Panc1 (cell line): Measurements from ENCODE around the gene CCNL2.

ENCODE experiments used
- POLR2AphosphoS5 ChIP-seq: IDR thresholded peaks from 2 replicates; pipeline ENCODE4 v1.6.1; 2012; ENCODE audit warnings: mild to moderate bottlenecking, low read depth, low read length, moderate library complexity
- TF ChIP-seq, protein P1 (sequence below): fragments of 450-650 bp; IDR thresholded peaks from 2 replicates; pipeline ENCODE4 v1.5.1; 2017; ENCODE audit warnings: mild to moderate bottlenecking

DNA sequence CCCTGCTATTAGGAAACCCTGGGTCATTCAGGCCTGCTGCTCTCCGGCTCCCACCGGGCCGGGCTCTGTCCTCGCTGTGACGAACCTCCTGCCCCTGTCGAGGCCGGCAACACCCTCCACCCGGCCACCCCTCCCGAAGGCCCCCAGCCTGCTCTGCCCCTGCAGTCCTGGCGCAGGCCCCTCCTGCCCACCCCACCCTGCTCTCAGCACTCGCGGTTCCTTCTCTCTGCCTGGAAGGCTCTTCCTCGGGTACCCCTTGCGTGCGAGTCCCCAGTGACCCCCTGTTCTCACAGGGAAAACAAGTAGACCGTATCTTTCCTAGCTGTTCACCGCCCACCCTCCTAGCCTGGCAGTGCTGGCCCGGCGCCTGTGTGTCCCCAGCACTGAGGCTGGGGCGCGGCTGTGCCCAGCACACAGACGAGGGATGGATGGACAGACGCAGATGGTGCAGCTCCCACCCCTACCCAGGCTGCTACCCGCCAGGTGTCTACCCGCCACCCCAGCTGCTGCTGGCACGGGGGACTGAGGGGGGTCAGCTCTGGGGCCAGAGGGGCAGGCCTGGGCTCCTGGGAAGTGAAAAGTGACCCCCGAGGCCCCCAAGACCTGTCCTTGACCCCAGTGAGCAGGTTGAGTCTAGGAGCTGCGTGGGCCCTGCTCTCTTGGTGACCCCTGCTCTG is 33.3 kb upstream of the CCNL2 start:
- TF ChIP-seq, protein P1, sequence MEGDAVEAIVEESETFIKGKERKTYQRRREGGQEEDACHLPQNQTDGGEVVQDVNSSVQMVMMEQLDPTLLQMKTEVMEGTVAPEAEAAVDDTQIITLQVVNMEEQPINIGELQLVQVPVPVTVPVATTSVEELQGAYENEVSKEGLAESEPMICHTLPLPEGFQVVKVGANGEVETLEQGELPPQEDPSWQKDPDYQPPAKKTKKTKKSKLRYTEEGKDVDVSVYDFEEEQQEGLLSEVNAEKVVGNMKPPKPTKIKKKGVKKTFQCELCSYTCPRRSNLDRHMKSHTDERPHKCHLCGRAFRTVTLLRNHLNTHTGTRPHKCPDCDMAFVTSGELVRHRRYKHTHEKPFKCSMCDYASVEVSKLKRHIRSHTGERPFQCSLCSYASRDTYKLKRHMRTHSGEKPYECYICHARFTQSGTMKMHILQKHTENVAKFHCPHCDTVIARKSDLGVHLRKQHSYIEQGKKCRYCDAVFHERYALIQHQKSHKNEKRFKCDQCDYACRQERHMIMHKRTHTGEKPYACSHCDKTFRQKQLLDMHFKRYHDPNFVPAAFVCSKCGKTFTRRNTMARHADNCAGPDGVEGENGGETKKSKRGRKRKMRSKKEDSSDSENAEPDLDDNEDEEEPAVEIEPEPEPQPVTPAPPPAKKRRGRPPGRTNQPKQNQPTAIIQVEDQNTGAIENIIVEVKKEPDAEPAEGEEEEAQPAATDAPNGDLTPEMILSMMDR = no peak
- no peak for TF ChIP-seq POLR2AphosphoS5
